RPMI7951 (cell line): ENCODE data around the gene FAM131A. TPM values are rescaled to one million over a fixed set of nuclear protein-coding genes. Genes with fewer than 3 reads are reported as not detected.

Experiments
- DNase-seq: peaks from one replicate; pipeline ENCODE4 v3.0.0-alpha.2; 2012; ENCODE audit warnings: low read depth
- total RNA-seq: library from RNA; depleted of rRNA; stranded (reverse); fragments of >200 nt; shearing (Covaris generic); gene quantifications from 2 replicates; pipeline ENCODE4 v1.2.3, GENCODE V29; 2014

Gene FAM131A
- total RNA-seq, 1 experiment from 2014 or later: 10.6 TPM

DNA sequence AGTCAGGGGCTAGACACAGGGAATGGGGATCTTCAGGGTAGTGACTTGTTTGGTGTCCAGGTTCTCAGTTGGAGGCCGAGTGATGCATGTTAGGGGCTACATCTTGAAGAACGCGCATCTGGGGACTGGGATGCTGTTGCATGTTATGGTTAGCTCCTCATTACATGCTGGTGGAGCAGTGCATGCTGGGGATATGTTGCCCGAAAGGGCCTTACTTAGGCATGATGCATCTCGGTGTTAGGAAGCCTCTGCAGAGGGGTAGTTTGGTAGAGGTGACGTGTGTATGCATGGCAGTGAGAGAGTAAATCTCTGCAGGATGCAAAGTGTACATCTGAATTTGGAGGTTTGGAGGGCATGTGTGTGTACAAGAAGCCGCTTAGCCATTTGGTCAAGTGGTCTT lies 20.6 kb upstream of the FAM131A start:
- no peak for DNase-seq

DNA sequence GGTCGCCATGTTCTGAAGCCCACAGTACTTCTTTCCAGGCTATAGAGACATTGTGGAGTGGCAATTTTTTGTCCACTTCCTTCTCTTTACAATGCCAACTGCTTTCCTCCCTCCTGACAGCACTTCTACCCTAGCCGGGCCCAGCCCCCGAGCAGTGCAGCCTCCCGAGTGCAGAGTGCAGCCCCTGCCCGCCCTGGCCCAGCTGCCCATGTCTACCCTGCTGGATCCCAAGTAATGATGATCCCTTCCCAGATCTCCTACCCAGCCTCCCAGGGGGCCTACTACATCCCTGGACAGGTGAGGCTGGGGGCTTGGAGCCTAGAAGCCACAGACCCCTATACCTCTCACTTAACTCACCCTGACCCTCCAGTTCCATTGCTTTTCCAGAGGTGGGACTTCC lies 20.2 kb upstream of the FAM131A start:
- no peak for DNase-seq

DNA sequence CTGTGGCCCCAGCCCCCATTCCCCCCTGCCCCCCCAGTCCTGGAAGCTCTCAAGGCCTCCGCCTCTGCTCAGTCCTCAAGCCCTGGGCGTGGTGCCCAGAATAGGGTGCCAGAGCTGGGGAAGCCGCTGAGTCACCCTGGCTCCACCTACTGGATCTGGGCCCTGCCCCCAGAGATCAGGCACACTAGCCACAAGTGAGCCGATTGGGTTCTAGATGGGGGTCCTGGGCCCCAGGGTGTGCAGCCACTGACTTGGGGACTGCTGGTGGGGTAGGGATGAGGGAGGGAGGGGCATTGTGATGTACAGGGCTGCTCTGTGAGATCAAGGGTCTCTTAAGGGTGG lies 17.3 kb upstream of the FAM131A start:
- peak; percentile 97 for DNase-seq

DNA sequence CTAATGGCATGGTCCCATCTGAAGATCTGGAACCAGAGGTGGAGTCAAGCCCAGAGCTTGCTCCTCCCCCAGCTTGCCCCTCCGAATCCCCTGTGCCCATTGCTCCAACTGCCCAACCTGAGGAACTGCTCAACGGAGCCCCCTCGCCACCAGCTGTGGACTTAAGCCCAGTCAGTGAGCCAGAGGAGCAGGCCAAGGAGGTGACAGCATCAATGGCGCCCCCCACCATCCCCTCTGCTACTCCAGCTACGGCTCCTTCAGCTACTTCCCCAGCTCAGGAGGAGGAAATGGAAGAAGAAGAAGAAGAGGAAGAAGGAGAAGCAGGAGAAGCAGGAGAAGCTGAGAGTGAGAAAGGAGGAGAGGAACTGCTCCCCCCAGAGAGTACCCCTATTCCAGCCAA lies 15.7 kb upstream of the FAM131A start:
- DNase-seq: no peak

DNA sequence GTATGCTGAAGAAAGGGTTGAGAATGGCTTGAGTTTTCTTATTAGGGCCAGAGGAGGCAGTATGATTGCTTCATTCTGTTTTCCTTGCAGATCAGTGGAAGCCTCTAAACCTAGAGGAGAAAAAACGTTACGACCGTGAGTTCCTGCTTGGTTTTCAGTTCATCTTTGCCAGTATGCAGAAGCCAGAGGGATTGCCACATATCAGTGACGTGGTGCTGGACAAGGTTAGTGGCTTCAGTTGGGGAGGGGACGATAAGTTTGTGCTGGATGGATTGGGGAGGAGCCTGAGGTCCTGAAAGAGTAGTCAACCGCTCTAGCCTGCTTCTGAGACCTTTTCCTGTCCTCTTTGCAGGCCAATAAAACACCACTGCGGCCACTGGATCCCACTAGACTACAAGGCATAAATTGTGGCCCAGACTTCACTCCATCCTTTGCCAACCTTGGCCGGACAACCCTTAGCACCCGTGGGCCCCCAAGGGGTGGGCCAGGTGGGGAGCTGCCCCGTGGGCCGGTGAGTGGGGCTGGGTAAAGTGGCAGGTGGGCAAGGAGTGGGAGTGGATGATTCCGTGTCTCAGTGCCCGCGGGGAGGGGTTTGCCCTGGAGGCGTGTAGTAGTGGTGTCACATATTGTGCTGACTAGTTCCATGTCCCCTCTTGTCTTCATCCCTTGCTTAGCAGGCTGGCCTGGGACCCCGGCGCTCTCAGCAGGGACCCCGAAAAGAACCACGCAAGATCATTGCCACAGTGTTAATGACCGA lies 14.5 kb upstream of the FAM131A start:
- no peak for DNase-seq

DNA sequence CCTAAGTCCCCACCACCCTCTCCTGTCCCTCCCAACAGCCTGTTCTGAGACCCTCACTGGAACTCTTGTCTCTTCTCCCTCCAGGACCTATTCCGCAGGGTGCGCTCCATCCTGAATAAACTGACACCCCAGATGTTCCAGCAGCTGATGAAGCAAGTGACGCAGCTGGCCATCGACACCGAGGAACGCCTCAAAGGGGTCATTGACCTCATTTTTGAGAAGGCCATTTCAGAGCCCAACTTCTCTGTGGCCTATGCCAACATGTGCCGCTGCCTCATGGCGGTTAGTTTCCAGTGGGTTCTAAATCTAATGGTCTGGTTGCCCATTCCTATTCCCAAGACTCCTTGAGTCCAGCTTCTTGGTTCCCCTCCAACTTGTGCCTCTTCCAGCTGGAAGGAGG lies 13.7 kb upstream of the FAM131A start:
- no peak for DNase-seq

DNA sequence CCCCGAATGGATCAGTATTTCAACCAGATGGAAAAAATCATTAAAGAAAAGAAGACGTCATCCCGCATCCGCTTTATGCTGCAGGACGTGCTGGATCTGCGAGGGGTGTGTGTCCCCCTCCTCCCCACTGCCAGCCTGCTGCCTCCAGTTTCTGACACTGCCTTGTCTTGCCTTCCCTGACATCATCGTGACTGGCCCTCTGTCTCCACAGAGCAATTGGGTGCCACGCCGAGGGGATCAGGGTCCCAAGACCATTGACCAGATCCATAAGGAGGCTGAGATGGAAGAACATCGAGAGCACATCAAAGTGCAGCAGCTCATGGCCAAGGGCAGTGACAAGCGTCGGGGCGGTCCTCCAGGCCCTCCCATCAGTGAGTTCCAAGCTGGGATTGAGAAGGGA lies 12.1 kb upstream of the FAM131A start:
- DNase-seq: no peak

DNA sequence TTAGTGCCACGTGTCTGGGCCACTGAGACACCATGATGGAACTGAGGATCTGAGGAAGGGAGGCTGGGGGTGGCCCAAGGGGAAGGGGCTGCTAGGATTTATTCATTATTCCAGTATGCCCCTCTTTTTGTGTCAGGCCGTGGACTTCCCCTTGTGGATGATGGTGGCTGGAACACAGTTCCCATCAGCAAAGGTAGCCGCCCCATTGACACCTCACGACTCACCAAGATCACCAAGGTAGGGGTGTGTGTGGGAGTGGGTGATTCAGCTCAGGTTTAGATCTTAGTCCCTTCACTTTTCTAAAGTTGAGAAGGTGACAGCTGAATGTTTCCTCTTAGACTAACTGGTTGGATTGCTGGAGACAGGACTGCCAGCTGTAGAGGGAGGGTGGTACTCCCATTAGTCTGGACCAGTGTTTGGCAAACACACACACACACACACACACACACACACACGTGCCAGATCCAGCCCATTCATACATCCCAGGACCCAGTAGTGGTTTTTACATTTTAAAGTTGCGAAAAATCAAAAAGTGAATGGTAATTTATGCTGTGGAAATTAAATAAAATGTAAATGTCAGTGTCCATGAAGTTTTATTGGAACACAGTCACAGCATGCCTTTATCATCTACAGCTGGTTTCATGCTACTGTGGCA lies 11.6 kb upstream of the FAM131A start:
- DNase-seq: no peak

DNA sequence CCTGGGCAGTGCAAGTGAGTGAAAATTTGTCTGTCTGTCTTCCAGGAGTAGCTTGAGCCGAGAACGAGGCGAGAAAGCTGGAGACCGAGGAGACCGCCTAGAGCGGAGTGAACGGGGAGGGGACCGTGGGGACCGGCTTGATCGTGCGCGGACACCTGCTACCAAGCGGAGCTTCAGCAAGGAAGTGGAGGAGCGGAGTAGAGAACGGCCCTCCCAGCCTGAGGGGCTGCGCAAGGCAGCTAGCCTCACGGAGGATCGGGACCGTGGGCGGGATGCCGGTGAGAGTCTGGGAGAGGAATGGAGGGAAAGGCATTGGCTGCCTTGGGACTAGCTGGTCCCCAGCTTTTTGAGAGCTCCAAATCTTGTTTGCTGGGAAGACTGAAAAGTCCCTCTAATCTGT lies 10.2 kb upstream of the FAM131A start:
- no peak for DNase-seq

DNA sequence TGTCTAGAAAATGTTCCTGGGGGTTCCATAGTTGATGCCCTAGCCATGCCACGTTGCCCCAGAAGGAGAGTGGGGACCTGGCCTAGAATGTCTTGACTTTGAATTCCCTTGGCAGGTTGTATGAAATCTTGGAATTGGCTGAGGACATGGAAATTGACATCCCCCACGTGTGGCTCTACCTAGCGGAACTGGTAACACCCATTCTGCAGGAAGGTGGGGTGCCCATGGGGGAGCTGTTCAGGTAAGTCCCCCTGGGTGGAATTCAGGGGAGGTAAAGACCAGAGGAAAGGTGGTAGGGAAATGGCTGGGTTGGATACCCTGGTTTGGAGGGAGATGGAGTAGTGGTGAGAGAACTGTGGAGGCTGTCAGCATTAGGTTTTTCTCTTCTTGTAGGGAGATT lies 8.9 kb upstream of the FAM131A start:
- DNase-seq: no peak

DNA sequence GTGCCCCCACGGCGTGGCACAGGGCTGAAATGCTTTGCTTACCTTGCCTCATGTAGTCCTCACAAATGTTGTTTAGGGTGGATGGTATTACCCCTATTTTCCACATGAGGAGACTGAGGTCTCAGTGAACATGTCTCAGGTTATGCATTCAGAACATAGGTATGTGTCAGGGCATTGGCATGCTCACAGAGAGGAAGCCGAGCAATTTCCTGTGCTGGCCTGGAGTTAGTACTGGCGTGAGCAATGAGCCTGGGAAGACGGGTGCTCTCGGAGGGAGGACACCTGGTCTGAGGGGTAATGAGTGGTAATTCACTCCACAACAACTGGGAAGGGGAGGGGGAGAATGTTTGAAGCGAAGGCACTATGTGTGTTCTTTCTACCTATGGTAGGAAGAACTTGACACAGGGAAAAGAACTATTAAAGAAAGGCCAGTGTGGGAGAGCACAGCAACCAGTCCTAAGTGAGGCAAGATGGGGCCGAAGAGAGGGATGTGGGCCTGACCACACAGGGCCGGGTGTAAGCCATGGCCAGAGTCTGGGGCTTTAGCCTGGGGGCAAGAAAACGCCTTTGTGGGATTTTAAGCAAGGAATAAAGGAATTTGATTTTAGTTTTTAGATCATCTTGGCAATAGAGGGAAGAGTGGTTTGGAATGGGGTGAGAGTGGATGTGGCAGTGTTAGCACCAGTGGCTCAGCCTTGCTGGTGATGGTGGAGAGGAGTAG lies 4.9 kb upstream of the FAM131A start:
- DNase-seq: peak; percentile 81

DNA sequence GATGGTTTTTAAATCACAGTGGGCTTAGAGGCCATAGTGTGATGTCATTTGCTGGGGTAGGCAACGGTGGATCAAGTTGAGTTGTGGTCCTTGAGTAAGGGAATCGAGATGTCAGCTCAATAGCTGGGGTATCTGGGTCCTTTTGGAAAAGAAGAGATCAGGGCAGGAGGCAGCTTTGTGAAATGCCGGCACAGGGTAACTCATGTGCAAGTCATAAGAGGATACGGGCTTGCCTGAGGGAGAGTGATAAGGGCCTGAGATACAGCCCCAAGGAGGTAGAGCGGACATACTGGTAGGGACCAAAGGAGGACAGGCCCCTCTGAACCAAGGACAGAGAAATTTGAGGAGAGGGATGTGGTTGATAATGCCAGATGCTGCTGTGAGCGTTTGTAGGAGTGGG lies 4.2 kb upstream of the FAM131A start:
- no peak for DNase-seq

DNA sequence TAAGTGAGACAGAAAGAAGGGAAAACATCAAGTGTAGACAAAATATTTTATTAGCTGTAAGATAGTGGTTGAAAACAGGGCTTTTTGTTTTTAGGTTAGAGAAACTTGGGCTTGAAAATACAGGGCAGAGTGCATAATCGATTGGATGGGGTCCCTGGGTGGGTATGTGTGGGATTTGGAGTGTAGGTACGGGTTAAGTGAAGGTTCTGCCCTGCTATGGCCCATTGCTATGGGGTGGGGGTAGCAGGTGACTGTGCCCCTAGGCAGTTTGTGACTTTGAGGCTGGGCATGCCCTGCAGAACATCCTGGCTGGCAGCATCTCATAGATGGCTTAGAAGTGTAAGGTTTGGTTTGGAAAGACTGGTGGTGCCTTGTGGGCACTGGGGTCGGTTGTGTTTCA lies 3.7 kb upstream of the FAM131A start:
- DNase-seq: no peak

DNA sequence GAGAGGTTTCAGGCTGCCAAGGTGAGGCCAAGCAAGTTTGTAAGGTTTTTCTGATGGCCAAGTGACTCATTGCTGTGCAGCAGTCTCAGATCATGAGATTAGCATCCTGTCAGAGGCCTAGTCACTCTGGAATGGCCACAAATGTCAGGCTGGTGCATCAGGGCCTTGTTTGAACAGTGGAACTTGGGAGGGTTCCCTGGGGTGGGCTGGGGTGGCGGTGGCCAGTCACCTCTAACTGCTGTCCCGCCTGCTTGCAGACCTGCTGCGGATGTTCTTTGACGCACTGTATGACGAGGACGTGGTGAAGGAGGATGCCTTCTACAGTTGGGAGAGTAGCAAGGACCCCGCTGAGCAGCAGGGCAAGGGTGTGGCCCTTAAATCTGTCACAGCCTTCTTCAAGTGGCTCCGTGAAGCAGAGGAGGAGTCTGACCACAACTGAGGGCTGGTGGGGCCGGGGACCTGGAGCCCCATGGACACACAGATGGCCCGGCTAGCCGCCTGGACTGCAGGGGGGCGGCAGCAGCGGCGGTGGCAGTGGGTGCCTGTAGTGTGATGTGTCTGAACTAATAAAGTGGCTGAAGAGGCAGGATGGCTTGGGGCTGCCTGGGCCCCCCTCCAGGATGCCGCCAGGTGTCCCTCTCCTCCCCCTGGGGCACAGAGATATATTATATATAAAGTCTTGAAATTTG lies 2.8 kb upstream of the FAM131A start:
- peak; percentile 86 for DNase-seq

DNA sequence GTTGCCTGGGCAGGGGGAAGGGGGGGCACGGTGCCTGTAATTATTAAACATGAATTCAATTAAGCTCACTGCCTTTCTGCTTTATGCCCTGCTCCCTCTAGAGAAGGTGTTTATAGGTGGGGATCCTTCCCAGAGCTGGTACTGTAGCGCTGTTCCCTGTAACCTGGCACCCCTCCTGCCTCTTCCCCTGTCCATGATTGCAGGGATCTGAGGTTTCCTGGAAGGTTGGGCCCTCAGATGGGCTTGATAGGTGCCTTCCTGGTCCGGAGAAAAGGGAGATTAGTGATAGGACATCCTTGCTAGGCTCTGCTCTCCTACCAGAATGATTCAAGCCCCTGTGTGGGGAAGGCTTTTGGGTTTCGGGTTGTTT lies 2.1 kb upstream of the FAM131A start:
- DNase-seq: no peak

DNA sequence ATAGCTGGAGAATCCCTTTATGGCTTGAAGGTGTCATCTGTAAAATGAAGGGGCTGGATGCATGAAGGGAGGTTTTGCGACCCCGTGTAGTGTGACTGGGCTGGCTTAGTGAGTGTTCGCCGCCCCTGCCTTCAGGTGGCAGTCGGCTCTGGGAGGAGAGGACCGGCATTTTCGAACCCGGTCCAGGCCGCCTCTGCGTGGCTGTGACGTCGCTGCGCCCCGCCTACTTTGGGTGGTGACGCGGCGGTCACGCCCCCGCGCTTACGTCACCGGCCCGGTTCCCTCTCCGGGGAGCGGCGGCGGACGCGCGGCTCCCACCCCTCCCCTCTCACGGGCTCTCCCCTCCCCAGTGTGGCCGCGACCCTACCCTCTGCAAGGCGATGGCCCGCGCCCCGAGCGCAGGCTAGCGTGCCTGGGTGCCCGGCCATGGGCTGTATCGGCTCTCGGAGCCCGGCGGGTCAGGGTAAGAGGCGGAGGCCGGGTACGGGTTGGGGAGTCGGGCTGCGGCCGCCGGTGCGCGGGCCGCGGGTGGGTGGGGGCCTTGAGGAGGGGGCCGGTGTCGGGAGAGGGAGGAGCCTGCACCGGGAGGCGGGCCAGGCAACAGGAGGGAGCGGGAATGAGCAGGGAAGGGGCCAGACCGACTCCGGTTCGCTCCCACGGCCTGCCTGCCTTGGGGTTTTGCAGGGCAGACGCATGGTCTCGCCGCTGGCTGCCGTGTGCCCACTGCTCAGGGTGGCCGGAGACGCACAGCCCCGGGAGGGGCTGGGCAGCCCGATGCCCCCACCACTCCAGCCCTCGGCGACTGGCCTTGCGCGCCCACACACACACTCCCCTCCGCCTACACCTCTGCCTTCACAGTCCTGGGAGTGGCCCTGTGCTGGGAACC lies 1.5 kb upstream of the FAM131A start:
- peak; percentile 67 for DNase-seq

DNA sequence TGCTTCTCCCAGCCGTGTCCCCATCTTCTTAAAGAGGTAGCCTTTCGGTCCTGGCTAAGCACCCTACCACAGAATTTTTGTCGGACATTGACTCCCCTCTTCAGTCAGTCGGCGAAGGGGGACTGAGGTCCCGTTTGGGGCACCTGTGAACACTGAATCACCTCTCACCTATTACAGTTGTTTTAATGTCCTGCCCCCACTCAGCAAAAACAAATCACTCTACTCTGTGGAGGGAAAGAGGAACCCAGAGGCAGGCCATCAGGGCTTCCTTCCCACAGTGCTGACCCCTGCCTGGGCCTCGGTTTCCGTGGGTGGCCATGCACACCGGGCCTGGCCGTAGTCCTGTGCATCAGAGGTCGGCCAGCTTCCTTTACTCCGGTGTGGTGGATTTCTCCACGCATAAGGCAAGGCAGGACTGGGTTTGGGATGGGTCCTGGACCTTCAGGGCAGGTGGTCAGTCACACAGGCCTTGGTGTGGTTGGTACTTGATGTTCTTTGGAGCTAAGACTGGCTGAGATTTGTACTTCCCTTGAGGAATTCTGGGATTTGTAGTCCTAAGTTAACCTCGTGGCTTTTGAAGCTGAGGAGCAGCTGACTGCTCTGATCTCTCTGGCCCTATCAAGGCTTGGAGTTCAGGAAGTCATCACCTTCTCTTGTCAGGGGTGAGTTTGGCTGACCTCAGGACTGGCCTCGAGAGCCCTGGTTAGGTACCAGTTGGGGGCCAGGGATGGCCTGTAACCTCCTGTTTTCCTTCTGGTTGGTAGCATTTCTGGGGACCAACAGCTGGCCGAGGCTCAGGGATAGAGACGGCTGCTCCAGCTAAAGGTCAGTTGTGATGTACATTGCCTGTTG lies 627 bp upstream of the FAM131A start:
- peak; percentile 49 for DNase-seq

DNA sequence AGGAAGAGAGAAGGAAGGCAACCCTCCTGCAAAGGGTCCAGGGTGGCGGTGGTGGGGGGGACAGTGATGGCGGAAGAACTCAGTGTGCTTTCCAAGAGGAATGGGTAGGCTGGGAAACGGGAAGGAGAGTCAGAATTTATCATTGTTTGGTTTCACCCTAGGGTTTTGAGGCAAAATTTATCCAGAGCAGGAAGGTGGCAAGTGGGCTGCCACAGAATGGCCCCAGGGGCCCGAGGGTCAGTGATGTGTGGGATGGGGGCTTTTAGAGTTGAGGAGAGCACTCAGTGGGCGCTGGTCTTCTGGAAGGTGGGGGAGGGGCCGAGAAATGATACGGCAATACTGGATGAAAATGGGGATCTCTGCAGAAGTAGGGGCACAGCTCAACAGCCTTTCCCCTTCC lies 581 bp downstream of the FAM131A start:
- DNase-seq: no peak

DNA sequence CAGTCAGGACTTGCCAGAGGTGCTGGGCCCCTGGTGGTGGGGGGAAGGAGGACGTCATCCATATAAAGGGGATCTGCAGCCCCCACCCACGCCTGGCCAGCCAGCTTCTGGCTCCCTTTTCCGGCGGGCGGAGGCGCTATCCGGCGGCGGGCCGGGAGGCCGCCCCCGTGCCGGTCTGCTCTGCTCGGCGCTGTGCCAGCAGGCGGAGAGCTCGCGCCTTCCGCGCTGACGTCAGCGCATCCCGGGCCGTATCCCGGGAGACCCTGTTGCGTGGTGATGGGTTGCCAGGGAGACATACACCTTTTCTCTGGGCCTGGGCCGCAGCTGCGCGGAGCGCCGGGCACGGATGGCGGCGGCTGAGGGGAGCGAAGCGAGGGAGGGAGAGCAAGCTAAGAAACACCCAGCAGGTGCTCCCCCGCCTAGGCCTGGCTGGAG lies 1.1 kb downstream of the FAM131A start:
- no peak for DNase-seq

DNA sequence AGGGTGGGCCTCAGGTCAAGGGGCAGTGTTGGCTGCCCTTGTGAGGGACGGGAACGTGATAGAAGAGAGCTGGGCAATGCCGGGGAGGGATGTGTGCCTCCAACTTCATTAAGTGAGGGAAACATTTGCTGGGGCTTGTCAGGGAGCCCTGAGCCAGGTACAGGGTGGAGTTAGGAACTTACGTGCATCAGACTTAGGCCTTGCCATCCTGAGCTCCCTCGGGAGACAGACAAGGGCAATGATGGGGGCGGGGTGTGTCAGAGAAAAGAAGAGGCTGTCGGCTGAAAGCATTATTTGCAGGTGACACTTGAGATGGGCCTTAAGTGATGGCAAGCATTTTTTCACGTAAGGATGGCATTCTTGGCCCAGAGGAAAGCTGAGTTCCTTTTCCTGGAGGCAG lies 1.6 kb downstream of the FAM131A start:
- no peak for DNase-seq
